B cell (primary cell): ENCODE measurements around the gene SPAAR. TPM values are rescaled to one million over a fixed set of nuclear protein-coding genes. Genes with fewer than 3 reads are reported as not detected.
"Not testable (repeated sequence)": the region's sequence is repeated elsewhere in the genome, so short reads cannot be mapped to it uniquely, and the experiment has no call there.

Source experiments
- ATAC-seq: fragments of 200-7000 bp; cut with Tn5 transposase; one replicate; pipeline ENCODE4 v1.10.0; 2021; ENCODE audit warnings: low read depth, mild to moderate bottlenecking, moderate number of reproducible peaks, moderate library complexity
- CTCF ChIA-PET: fragments of 350-600 bp; sonication (Branson Sonifier 250); formaldehyde crosslinking; loops from one replicate; lab custom pipeline; 2021; ENCODE audit warnings: antibody characterized with exemption, inconsistent platforms; lab: Charles Lee
- POLR2A ChIA-PET: fragments of 350-600 bp; sonication (Branson Sonifier 250); formaldehyde crosslinking; loops from one replicate; lab custom pipeline; 2021; ENCODE audit warnings: antibody characterized with exemption; lab: Charles Lee
- DNase-seq: peaks from one replicate; pipeline ENCODE4 v3.0.0; 2013
- H2AFZ ChIP-seq: 2 replicates; pipeline ENCODE4 v1.6.1; 2012; ENCODE audit warnings: mild to moderate bottlenecking, low read depth, low read length; ENCODE audit not compliant: insufficient read depth, poor library complexity, severe bottlenecking
- H3K27ac ChIP-seq, 2 donors: 1 replicate in 1 of 2; 2 replicates in 1 of 2; pipeline ENCODE4 v1.5.1; 2012 to 2013; ENCODE audit warnings: low read length in 2 of 2, mild to moderate bottlenecking in 2 of 2, moderate library complexity in 1 of 2
- H3K27me3 ChIP-seq, 4 experiments: fragments of 200-600 bp in 1 of 4; sonication (generic) in 1 of 4; replicated peaks in 1 of 4; 1 replicate in 2 of 4; 2 replicates in 2 of 4; pipeline versions ENCODE4 v1.6.1 to v1.7.0; 2013 to 2016; ENCODE audit warnings: low read length in 3 of 4, mild to moderate bottlenecking in 2 of 4, mixed read lengths in 1 of 4, moderate library complexity in 1 of 4; ENCODE audit not compliant: insufficient read depth in 4 of 4, control insufficient read depth in 3 of 4; ENCODE audit errors: control extremely low read depth in 1 of 4
- H3K36me3 ChIP-seq, 2 experiments: replicated peaks in 1 of 2; 1 replicate in 1 of 2; 2 replicates in 1 of 2; pipeline versions ENCODE4 v1.6.1 to v1.7.1; 2013; ENCODE audit warnings: low read length in 1 of 2; ENCODE audit not compliant: insufficient read depth in 2 of 2, control insufficient read depth in 1 of 2; ENCODE audit errors: control extremely low read depth in 1 of 2, extremely low read depth in 1 of 2
- H3K4me1 ChIP-seq, 2 donors: fragments of 200-600 bp in 1 of 2; sonication (generic) in 1 of 2; 1 replicate in 1 of 2; 2 replicates in 1 of 2; pipeline versions ENCODE4 v1.5.1 to v1.6.1; 2013 to 2017; ENCODE audit warnings: low read length in 2 of 2; ENCODE audit not compliant: control insufficient read depth in 2 of 2, insufficient read depth in 2 of 2
- H3K4me2 ChIP-seq: replicated peaks from 2 replicates; pipeline ENCODE3; 2012; ENCODE audit warnings: mild to moderate bottlenecking, low read depth, low read length; ENCODE audit not compliant: poor library complexity, severe bottlenecking
- H3K4me3 ChIP-seq, 5 experiments: fragments of 200-600 bp in 1 of 5; sonication (generic) in 1 of 5; 1 replicate in 3 of 5; 2 replicates in 2 of 5; pipeline versions ENCODE4 v1.5.1 to v1.7.0; 2011 to 2016; ENCODE audit warnings: low read length in 4 of 5, mild to moderate bottlenecking in 4 of 5, low read depth in 2 of 5, control low read depth in 1 of 5, moderate library complexity in 1 of 5; ENCODE audit not compliant: insufficient read depth in 1 of 5; ENCODE audit errors: control extremely low read depth in 1 of 5, extremely low read depth in 1 of 5
- H3K79me2 ChIP-seq: fragments of 200-600 bp; sonication (generic); one replicate; pipeline ENCODE4 v1.6.0; 2016; ENCODE audit warnings: low read length; ENCODE audit not compliant: control insufficient read depth, insufficient read depth
- H3K9ac ChIP-seq: fragments of 200-600 bp; sonication (generic); 2 replicates; pipeline ENCODE4 v1.6.1; 2017; ENCODE audit warnings: mild to moderate bottlenecking, low read length, moderate library complexity
- H3K9me3 ChIP-seq, 3 donors: one replicate each; pipeline versions ENCODE4 v1.6.1 to v1.7.1; 2013; ENCODE audit warnings: low read length in 2 of 3; ENCODE audit not compliant: control insufficient read depth in 2 of 3, insufficient read depth in 1 of 3; ENCODE audit errors: control extremely low read depth in 1 of 3
- H4K20me1 ChIP-seq: 2 replicates; pipeline ENCODE4 v1.6.0; 2012; ENCODE audit warnings: mild to moderate bottlenecking, low read length; ENCODE audit not compliant: insufficient read depth, control insufficient read depth, poor library complexity, severe bottlenecking
- H3K27ac Mint-ChIP-seq: one replicate; pipeline ENCODE4 v1.8.0; 2021; ENCODE audit warnings: mixed read lengths
- H3K27me3 Mint-ChIP-seq: one replicate; pipeline ENCODE4 v1.8.0; 2021; ENCODE audit warnings: mixed read lengths
- H3K4me1 Mint-ChIP-seq: one replicate; pipeline ENCODE4 v1.8.0; 2021; ENCODE audit warnings: mixed read lengths
- H3K4me3 Mint-ChIP-seq: one replicate; pipeline ENCODE4 v1.8.0; 2021; ENCODE audit warnings: mixed read lengths
- H3K9me3 Mint-ChIP-seq: one replicate; pipeline ENCODE4 v1.8.0; 2022; ENCODE audit warnings: mixed read lengths; ENCODE audit not compliant: insufficient read depth
- CTCF ChIP-seq: fragments of 200-600 bp; IDR thresholded peaks from one replicate; pipeline ENCODE4 v1.8.0; 2022; ENCODE audit warnings: antibody characterized with exemption, mild to moderate bottlenecking
- EZH2 ChIP-seq: IDR thresholded peaks from 2 replicates; pipeline ENCODE4 v1.6.1; 2012; ENCODE audit warnings: borderline replicate concordance, low read depth, mild to moderate bottlenecking, moderate library complexity, low read length; ENCODE audit not compliant: insufficient read depth, poor library complexity, severe bottlenecking
- WGBS: methylation state at CpG from one replicate; pipeline ENCODE4 v1.1.5; 2013; ENCODE audit warnings: missing lambda C conversion rate; ENCODE audit not compliant: insufficient coverage; 5-methylcytosine and 5-hydroxymethylcytosine counted together
- intact Hi-C: fragments of 100-400 bp; cut with micrococcal nuclease; formaldehyde crosslinking; loops from one replicate; pipeline ENCODE4 v1.10.0; 2022
- polyA plus RNA-seq: library from polyadenylated mRNA; depleted of rRNA; stranded (reverse); fragments of >200 nt; gene quantifications from 2 replicates; pipeline ENCODE4 v1.2.3, GENCODE V29; 2012
- total RNA-seq, 2 donors: library from RNA; stranded (reverse); fragments of 120-200 nt in 1 of 2; gene quantifications; 1 replicate in 1 of 2; 2 replicates in 1 of 2; pipeline versions ENCODE4 v1.2.3 to v1.2.4, GENCODE V29; 2013 to 2022

Gene SPAAR
- total and polyA plus RNA-seq, 2 donors (not counting 1 experiment from before 2014, with no cell fraction given) = not detected

- Mint-ChIP-seq H3K4me1 (peaks cover 11% of the 10 kb centered on the region), H3K9me3 (no peaks in the 10 kb centered on the region), H3K27me3 (peaks cover 51% of the 10 kb centered on the region), H3K27ac (no peak overlapping the region), H3K4me3 (no peak overlapping the region)
- no peak overlapping the region for H3K27ac ChIP-seq
- no peaks in the 10 kb centered on the region for H3K79me2 ChIP-seq
- no peaks in the 10 kb centered on the region for H4K20me1 ChIP-seq
- H3K4me1 ChIP-seq = peaks cover 7 to 16% of the 10 kb centered on the region in 2 donors
- intact Hi-C loops = no loop called here
- 13% methylated on average over 1 of the region's 3 CpGs for WGBS
- H3K4me2 ChIP-seq = no peak overlapping the region
- peaks cover 0 to 15% (median 11%) of the 10 kb centered on the region in 4 experiments for H3K27me3 ChIP-seq
- H3K36me3 ChIP-seq = no peaks in the 10 kb centered on the region
- DNase-seq (no peak), ATAC-seq (peak; percentile 10)
- H3K9me3 ChIP-seq = peaks cover 0 to 4% (median 4%) of the 10 kb centered on the region in 3 donors
- no peak overlapping the region for H3K9ac ChIP-seq
- no peak for TF ChIP-seq CTCF
- TF ChIP-seq EZH2 = no peak
- ChIA-PET POLR2A (no interaction called here), CTCF (interaction anchor here (0.9 kb wide), 1 partner anchor 10 kb away, joined by 3 read pairs; no protein-coding TSS in a partner anchor)
- no peak overlapping the region for H2AFZ ChIP-seq
- no peak overlapping the region for H3K4me3 ChIP-seq
Observed at GRCh38 chr9:35932735-35933134, 23.4 kb downstream of the SPAAR start.

- ATAC-seq = no peak
- Histone ChIP-seq H3K27me3 (peaks cover 0 to 18% (median 12%) of the 10 kb centered on the region in 4 experiments), H3K9me3 (peaks cover 0 to 4% (median 4%) of the 10 kb centered on the region in 3 donors), H3K79me2 (no peaks in the 10 kb centered on the region), H3K36me3 (no peaks in the 10 kb centered on the region), H3K4me1 (peaks cover 11 to 20% of the 10 kb centered on the region in 2 donors), H2AFZ (no peak overlapping the region), H4K20me1 (no peaks in the 10 kb centered on the region), H3K4me2 (no peak overlapping the region), H3K4me3 (no peak overlapping the region), H3K9ac (no peak overlapping the region), H3K27ac (no peak overlapping the region)
- Mint-ChIP-seq H3K27me3 (peaks cover 51% of the 10 kb centered on the region), H3K9me3 (no peaks in the 10 kb centered on the region), H3K4me3 (no peak overlapping the region), H3K27ac (no peak overlapping the region), H3K4me1 (peaks cover 18% of the 10 kb centered on the region)
- TF ChIP-seq CTCF = no peak
- no peak for TF ChIP-seq EZH2
- POLR2A ChIA-PET = no interaction called here
- CTCF ChIA-PET = interaction anchor here (0.9 kb wide), 1 partner anchor 9 kb away, joined by 3 read pairs; no protein-coding TSS in a partner anchor
- WGBS = 43% methylated on average over 1 of the region's 4 CpGs
- DNase-seq = no peak
- intact Hi-C loops = no loop called here
Observed at GRCh38 chr9:35933550-35934067, 24.3 kb downstream of the SPAAR start.

DNA sequence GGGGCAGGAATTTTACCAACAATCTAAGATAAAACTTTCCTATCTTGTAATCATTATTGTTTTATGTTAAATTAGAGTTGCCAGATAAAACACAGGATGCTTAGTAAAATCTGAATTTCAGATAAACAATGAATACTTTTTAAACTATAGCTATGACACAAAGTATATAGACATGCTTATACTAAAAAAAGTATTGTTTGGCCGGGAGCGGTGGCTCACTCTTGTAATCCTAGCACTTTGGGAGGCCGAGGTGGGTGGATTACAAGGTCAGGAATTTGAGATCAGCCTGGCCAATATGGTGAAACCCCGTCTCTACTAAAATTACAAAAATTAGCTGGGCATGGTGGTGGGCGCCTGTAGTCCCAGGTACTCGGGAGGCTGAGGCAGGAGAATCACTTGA is 24.8 kb downstream of the SPAAR start:
- H3K27ac Mint-ChIP-seq, H3K9me3 Mint-ChIP-seq, CTCF ChIA-PET: not testable (repeated sequence)

More for the DNA sequence above, 24.8 kb downstream of the SPAAR start:
- H3K79me2 ChIP-seq, H3K4me3 Mint-ChIP-seq, H3K4me2 ChIP-seq, H2AFZ ChIP-seq, H3K9me3 ChIP-seq, H3K27ac ChIP-seq, POLR2A ChIA-PET, intact Hi-C loops, DNase-seq, H3K4me3 ChIP-seq, ATAC-seq, H3K9ac ChIP-seq, H3K36me3 ChIP-seq, H4K20me1 ChIP-seq: not testable (repeated sequence)
- H3K27me3 Mint-ChIP-seq = peaks cover 47% of the 10 kb centered on the region
- WGBS = 100% methylated on average over 2 of the region's 6 CpGs
- H3K27me3 ChIP-seq = peaks cover 0 to 22% (median 12%) of the 10 kb centered on the region in 4 experiments
- H3K4me1 Mint-ChIP-seq = peaks cover 21% of the 10 kb centered on the region
- peaks cover 11 to 20% of the 10 kb centered on the region in 2 donors for H3K4me1 ChIP-seq
